Measurements from ENCODE around the gene DNAH17. TPM values are rescaled to one million over a fixed set of nuclear protein-coding genes. Genes with fewer than 3 reads are reported as not detected.
A peak's percentile ranks its signal among the peaks of the same experiment; 100 is the strongest.

The DNAH17 gene
- total and polyA plus RNA-seq, 2 of the 8 experiments (the other 6 are each of a cell fraction or from before 2014, with no cell fraction given) = 0.14 to 0.67 TPM

DNA sequence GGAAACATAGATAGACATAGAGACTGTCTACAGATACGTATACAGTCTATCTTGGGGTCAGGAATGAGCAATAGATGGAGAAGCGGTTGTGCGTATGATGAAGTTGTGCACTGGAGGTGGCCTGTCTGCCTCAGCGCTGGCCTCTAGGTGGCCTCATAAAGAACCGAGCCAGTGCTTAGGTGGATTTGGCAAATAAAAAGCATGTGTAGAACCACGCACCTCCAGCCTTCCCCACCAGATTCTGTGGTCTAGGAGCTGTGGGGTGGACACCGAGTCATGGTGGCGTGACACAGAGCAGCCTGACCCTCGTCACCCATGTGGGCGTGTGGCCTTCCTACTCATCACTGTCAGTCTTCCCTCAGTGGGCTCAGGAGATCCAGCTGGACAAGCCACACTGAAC is 164.8 kb downstream of the DNAH17 start:
- Histone ChIP-seq H3K27ac (ENCODE audit: low read depth, low read length) (no peak overlapping the region), H3K9ac (replicated peaks in 1 of 4; ENCODE audit: extremely low read depth in 1 of 4, low read depth in 3 of 4, low read length in 3 of 4) (no peak overlapping the region), H4K20me1 (replicated peaks in 1 of 2; ENCODE audit: control insufficient read depth in 1 of 2, insufficient read depth in 2 of 2, low read length in 2 of 2) (peaks cover 34 to 53% of the 10 kb centered on the region in 2 experiments), H3K14ac (ENCODE audit: insufficient read length) (no peak overlapping the region), H3K36me3 (ENCODE audit: control insufficient read depth in 2 of 4, insufficient read depth in 4 of 4, low read length in 3 of 4) (peaks cover 0 to 12% (median 7%) of the 10 kb centered on the region in 4 experiments; a peak in 4 of 8 replicates), H3K4me1 (replicated peaks in 1 of 4; ENCODE audit: control insufficient read depth in 3 of 4, insufficient read depth in 4 of 4, low read length in 3 of 4) (peaks cover 0 to 16% (median 7%) of the 10 kb centered on the region in 4 experiments; a peak in 5 of 7 replicates), H3K79me2 (ENCODE audit: control insufficient read depth in 1 of 2, insufficient read depth in 2 of 2, low read length in 2 of 2) (peaks cover 3 to 69% of the 10 kb centered on the region in 2 experiments; a peak in 3 of 4 replicates), H3K18ac (ENCODE audit: extremely low read depth, low read length) (no peak overlapping the region), H4K5ac (ENCODE audit: insufficient read length, low read depth, low read length) (no peak overlapping the region), H2AFZ (ENCODE audit: low read length) (no peak overlapping the region), H3K4me3 (ENCODE audit: extremely low read depth in 1 of 4, insufficient read depth in 2 of 4, low read depth in 3 of 4, low read length in 4 of 4) (no peak overlapping the region), H3K56ac (replicated peaks; ENCODE audit: insufficient read length, low read depth, low read length) (no peak overlapping the region), H2AK5ac (ENCODE audit: low read depth, low read length) (no peak overlapping the region), H3K79me1 (ENCODE audit: low read depth, low read length) (peaks cover 27% of the 10 kb centered on the region), H2BK20ac (ENCODE audit: low read length) (no peak overlapping the region), H3K27me3 (replicated peaks in 1 of 4; ENCODE audit: control insufficient read depth in 3 of 4, extremely low read depth in 1 of 4, insufficient read depth in 3 of 4, low read length in 3 of 4) (no peaks in the 10 kb centered on the region), H3K4ac (replicated peaks; ENCODE audit: insufficient read length, low read depth, low read length) (no peak overlapping the region), H3K9me3 (ENCODE audit: insufficient read depth in 2 of 2, low read depth in 1 of 2, low read length in 1 of 2) (no peaks in the 10 kb centered on the region), H4K8ac (ENCODE audit: extremely low read depth, insufficient read depth, low read length) (peak overlapping the region; percentile 77; the same call in 1 of the 2 replicates), H2BK5ac (ENCODE audit: low read depth, low read length) (no peak overlapping the region), H2BK120ac (replicated peaks; ENCODE audit: low read depth, low read length) (no peak overlapping the region), H2BK12ac (ENCODE audit: low read depth, low read length) (no peak overlapping the region), H4K91ac (replicated peaks; ENCODE audit: insufficient read length, low read length) (no peak overlapping the region), H3K23ac (ENCODE audit: insufficient read length) (no peak overlapping the region), H2BK15ac (ENCODE audit: low read length) (no peak overlapping the region), H3K4me2 (ENCODE audit: insufficient read depth in 1 of 2, low read depth in 2 of 2, low read length in 2 of 2) (no peak overlapping the region), H3K23me2 (ENCODE audit: low read depth, low read length) (no peaks in the 10 kb centered on the region)
- POLR2A ChIA-PET (ENCODE audit: partially characterized antibody) = interaction anchor here (0.8 to 2.3 kb wide), 3 partner anchors 9 to 49 kb away, joined by 3 to 5 read pairs (median 3); no protein-coding TSS in a partner anchor
- 89% methylated on average over 10 of the region's 10 CpGs; no CpG with 5 or more reads in 1 of the 2 experiments for WGBS, 2 experiments (ENCODE audit: extremely low coverage in 1 of 2, insufficient coverage in 1 of 2, insufficient read length in 1 of 2, insufficient replicate concordance in 2 of 2, low coverage in 1 of 2, low lambda C conversion rate in 2 of 2, missing lambda C conversion rate in 1 of 2)
- FAIRE-seq (no peak), DNase-seq (ENCODE audit: low read depth in 1 of 2, low spot score in 2 of 2) (no peak)
- CTCF ChIA-PET (ENCODE audit: partially characterized antibody) = interaction anchor here (0.7 to 2.7 kb wide), 18 partner anchors 16 to 236 kb away, joined by 3 to 18 read pairs (median 4); no protein-coding TSS in a partner anchor
- TF ChIP-seq, protein P1, sequence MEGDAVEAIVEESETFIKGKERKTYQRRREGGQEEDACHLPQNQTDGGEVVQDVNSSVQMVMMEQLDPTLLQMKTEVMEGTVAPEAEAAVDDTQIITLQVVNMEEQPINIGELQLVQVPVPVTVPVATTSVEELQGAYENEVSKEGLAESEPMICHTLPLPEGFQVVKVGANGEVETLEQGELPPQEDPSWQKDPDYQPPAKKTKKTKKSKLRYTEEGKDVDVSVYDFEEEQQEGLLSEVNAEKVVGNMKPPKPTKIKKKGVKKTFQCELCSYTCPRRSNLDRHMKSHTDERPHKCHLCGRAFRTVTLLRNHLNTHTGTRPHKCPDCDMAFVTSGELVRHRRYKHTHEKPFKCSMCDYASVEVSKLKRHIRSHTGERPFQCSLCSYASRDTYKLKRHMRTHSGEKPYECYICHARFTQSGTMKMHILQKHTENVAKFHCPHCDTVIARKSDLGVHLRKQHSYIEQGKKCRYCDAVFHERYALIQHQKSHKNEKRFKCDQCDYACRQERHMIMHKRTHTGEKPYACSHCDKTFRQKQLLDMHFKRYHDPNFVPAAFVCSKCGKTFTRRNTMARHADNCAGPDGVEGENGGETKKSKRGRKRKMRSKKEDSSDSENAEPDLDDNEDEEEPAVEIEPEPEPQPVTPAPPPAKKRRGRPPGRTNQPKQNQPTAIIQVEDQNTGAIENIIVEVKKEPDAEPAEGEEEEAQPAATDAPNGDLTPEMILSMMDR (IDR thresholded peaks at IDR 0.05; ENCODE audit: control extremely low read depth in 1 of 3, insufficient read depth in 1 of 3, low read depth in 1 of 3, low read length in 3 of 3) = peak; percentile 33 to 74 (median 68)
- TF ChIP-seq RXRA (IDR thresholded peaks at IDR 0.05; ENCODE audit: insufficient read depth, low read depth, low read length) (no peak), MAFK (IDR thresholded peaks at IDR 0.05; ENCODE audit: low read depth, low read length) (no peak), RAD21 (IDR thresholded peaks at IDR 0.05 in 1 of 2, conservative IDR thresholded peaks at IDR 0.05 in 1 of 2; ENCODE audit: low read depth in 2 of 2, low read length in 2 of 2) (peak; percentile 15 to 43; a peak in 3 of 4 replicates), SAP30 (IDR thresholded peaks at IDR 0.05; ENCODE audit: insufficient read depth, insufficient replicate concordance, low read length) (no peak)
